Chondrocyte (in vitro differentiated cells): Measurements from ENCODE around the gene THSD4. TPM values are rescaled to one million over a fixed set of nuclear protein-coding genes. Genes with fewer than 3 reads are reported as not detected.

Experiments used
- DNase-seq: peaks from one replicate; pipeline ENCODE4 v3.0.0; 2021; ENCODE audit warnings: mixed read lengths, low spot score
- H3K27ac Mint-ChIP-seq: one replicate; pipeline ENCODE4 v1.8.0; 2021; ENCODE audit warnings: mild to moderate bottlenecking, moderate library complexity, mixed read lengths; ENCODE audit not compliant: unreplicated experiment
- H3K27me3 Mint-ChIP-seq: 2 replicates; pipeline ENCODE4 v1.8.0; 2021; ENCODE audit warnings: low read depth, mixed read lengths
- H3K36me3 Mint-ChIP-seq: 2 replicates; pipeline ENCODE4 v1.8.0; 2021; ENCODE audit warnings: low read depth, mixed read lengths
- H3K4me1 Mint-ChIP-seq: 2 replicates; pipeline ENCODE4 v1.8.0; 2021; ENCODE audit warnings: low read depth, mild to moderate bottlenecking, mixed read lengths
- H3K4me3 Mint-ChIP-seq: one replicate; pipeline ENCODE4 v1.8.0; 2021; ENCODE audit warnings: mild to moderate bottlenecking, moderate library complexity, mixed read lengths; ENCODE audit not compliant: unreplicated experiment
- H3K9me3 Mint-ChIP-seq: 2 replicates; pipeline ENCODE4 v1.8.0; 2021; ENCODE audit warnings: low read depth, mixed read lengths
- CTCF ChIP-seq: fragments of 200-600 bp; sonication (generic); IDR thresholded peaks from 2 replicates; pipeline ENCODE4 v1.5.0; 2021; ENCODE audit warnings: antibody characterized with exemption, mild to moderate bottlenecking, moderate library complexity
- total RNA-seq: library from RNA; stranded (reverse); gene quantifications from 3 replicates; pipeline ENCODE4 v1.2.1, GENCODE V29; 2021

The THSD4 gene
- total RNA-seq, 1 donor from 2014 or later: 3.4 TPM

GRCh38 chr15:71228403-71228802, 113.1 kb downstream of the THSD4 start:
- Mint-ChIP-seq H3K9me3 (no peaks in the 10 kb centered on the region), H3K4me1 (no peaks in the 10 kb centered on the region), H3K36me3 (peaks cover 2% of the 10 kb centered on the region), H3K4me3 (no peak overlapping the region), H3K27ac (no peak overlapping the region), H3K27me3 (peaks cover 3% of the 10 kb centered on the region)
- DNase-seq: no peak
- TF ChIP-seq CTCF: no peak

GRCh38 chr15:71230303-71230702, 115.0 kb downstream of the THSD4 start:
- Mint-ChIP-seq H3K9me3 (no peaks in the 10 kb centered on the region), H3K27me3 (peaks cover 3% of the 10 kb centered on the region), H3K4me1 (no peaks in the 10 kb centered on the region), H3K4me3 (no peak overlapping the region), H3K36me3 (no peaks in the 10 kb centered on the region), H3K27ac (no peak overlapping the region)
- DNase-seq: no peak
- TF ChIP-seq CTCF: no peak

- Mint-ChIP-seq H3K27me3 (peaks cover 3% of the 10 kb centered on the region), H3K36me3 (no peaks in the 10 kb centered on the region), H3K4me3 (no peak overlapping the region), H3K4me1 (no peaks in the 10 kb centered on the region), H3K9me3 (no peaks in the 10 kb centered on the region), H3K27ac (no peak overlapping the region)
- DNase-seq: no peak
- no peak for TF ChIP-seq CTCF
Observed at GRCh38 chr15:71231758-71232157, 116.5 kb downstream of the THSD4 start.

- TF ChIP-seq CTCF: no peak
- H3K27me3 Mint-ChIP-seq: peaks cover 3% of the 10 kb centered on the region
- H3K4me3 Mint-ChIP-seq: no peak overlapping the region
- H3K4me1 Mint-ChIP-seq: peaks cover under 1% of the 10 kb centered on the region
- DNase-seq: no peak
- no peaks in the 10 kb centered on the region for H3K9me3 Mint-ChIP-seq
- no peaks in the 10 kb centered on the region for H3K36me3 Mint-ChIP-seq
- H3K27ac Mint-ChIP-seq: no peak overlapping the region
Observed at GRCh38 chr15:71232411-71232810, 117.1 kb downstream of the THSD4 start.

GRCh38 chr15:71237456-71238188, 122.4 kb downstream of the THSD4 start:
- Mint-ChIP-seq H3K27me3 (peaks cover under 1% of the 10 kb centered on the region), H3K9me3 (no peaks in the 10 kb centered on the region), H3K36me3 (no peaks in the 10 kb centered on the region)

More at GRCh38 chr15:71237456-71238188, 122.4 kb downstream of the THSD4 start:
- no peak for DNase-seq
- TF ChIP-seq CTCF: no peak
- Mint-ChIP-seq H3K4me3 (no peak overlapping the region), H3K4me1 (peaks cover 10% of the 10 kb centered on the region), H3K27ac (no peak overlapping the region)
